Measurements from ENCODE around the gene CHRND. TPM values are rescaled to one million over a fixed set of nuclear protein-coding genes. Genes with fewer than 3 reads are reported as not detected.

The CHRND gene
- total and polyA plus RNA-seq, 3 donors from 2014 or later = 0.16 to 0.63 (median 0.56) TPM

DNA sequence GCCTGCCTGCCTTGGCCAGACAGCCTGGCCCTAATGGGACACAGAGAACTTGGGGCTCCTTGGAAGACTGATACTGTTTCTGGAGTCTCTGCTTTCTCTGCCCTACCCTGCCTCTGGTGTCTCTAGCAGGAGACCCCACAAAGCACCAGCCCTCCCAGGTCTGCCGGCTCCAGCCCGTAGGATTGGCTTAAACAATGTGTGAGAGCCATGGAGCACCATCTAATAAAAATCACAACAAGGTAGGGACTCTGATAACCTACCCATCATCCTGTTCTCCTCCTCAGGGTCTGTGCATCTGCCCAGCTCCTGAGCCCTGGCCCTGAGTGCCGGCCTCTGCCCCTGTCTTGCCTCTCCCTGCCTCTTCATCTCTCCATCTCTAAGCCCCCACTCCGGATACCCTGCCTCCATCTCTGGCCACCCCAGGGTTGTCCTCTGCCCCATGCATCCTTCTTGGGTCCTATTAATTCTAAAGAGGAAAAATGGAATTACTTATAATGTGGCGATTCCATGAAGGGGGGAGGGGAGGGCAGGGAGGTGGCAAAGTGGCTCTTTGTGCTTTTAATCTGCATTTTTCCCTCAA lies 37.1 kb upstream of the CHRND start:
- H3K9me3 ChIP-seq = no peaks in the 10 kb centered on the region
- H3K27ac ChIP-seq = no peak overlapping the region
- H3K27me3 ChIP-seq = no peaks in the 10 kb centered on the region
- intact Hi-C loops (cut with DNase I; ENCODE audit: low total_unique reads) = no loop called here
- 94% methylated on average over 5 of the region's 5 CpGs for WGBS, 2 donors
- peaks cover 4% of the 10 kb centered on the region for H3K4me1 ChIP-seq
- no peaks in the 10 kb centered on the region for H3K36me3 ChIP-seq (ENCODE audit: low read depth, missing control alignments)
- no peak overlapping the region for H3K4me3 ChIP-seq
- no peak for DNase-seq
- TF ChIP-seq POLR2A (IDR thresholded peaks at IDR 0.05) = no peak
- TF ChIP-seq, protein P1, sequence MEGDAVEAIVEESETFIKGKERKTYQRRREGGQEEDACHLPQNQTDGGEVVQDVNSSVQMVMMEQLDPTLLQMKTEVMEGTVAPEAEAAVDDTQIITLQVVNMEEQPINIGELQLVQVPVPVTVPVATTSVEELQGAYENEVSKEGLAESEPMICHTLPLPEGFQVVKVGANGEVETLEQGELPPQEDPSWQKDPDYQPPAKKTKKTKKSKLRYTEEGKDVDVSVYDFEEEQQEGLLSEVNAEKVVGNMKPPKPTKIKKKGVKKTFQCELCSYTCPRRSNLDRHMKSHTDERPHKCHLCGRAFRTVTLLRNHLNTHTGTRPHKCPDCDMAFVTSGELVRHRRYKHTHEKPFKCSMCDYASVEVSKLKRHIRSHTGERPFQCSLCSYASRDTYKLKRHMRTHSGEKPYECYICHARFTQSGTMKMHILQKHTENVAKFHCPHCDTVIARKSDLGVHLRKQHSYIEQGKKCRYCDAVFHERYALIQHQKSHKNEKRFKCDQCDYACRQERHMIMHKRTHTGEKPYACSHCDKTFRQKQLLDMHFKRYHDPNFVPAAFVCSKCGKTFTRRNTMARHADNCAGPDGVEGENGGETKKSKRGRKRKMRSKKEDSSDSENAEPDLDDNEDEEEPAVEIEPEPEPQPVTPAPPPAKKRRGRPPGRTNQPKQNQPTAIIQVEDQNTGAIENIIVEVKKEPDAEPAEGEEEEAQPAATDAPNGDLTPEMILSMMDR (IDR thresholded peaks at IDR 0.05) = no peak

DNA sequence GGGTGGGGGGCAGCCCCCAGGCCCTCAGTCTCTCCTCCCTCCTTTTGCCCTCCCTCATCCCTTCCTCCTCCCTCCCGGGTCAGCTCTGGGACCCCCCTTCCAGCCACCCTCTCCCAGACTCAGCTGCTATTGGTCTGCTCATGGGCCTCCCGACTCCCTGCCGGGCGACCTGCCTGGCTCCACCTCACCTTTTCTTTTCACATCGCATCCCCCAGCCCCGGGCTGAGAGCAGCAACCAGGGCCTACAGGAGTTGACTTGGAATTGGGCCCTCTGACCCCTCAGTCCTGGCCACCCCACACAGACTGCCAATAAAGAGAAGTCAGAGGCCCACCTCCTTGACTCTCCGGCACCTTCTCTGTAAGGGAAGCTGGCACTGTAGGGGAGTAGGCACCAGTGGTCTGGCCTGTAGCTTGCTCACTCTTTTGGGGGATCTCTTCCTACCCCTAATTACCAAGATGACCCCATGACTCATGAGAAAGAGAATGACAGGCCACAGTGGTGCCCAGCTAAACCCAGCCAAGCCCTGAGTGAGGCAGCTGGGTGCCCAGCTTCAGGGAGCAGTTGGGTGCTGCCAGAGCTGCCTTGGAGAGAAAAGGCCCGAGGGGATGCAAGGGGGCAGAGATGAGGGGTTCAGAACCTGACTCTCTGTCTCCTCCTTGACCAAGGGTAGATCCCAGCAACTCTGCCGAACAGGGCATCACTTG lies 36.3 kb upstream of the CHRND start:
- DNase-seq = no peak
- intact Hi-C loops (cut with DNase I; ENCODE audit: low total_unique reads) = no loop called here
- Histone ChIP-seq H3K36me3 (ENCODE audit: low read depth, missing control alignments) (no peaks in the 10 kb centered on the region), H3K27ac (no peak overlapping the region), H3K9me3 (no peaks in the 10 kb centered on the region), H3K27me3 (no peaks in the 10 kb centered on the region), H3K4me1 (peaks cover 4% of the 10 kb centered on the region), H3K4me3 (no peak overlapping the region)
- TF ChIP-seq, protein P1 (IDR thresholded peaks at IDR 0.05) = no peak
- no peak for TF ChIP-seq POLR2A (IDR thresholded peaks at IDR 0.05)
- WGBS, 2 donors = 81 to 85% methylated on average over 8 to 9 of the region's 9 CpGs

GRCh38 chr2:232490221-232491138 lies 35.5 kb upstream of the CHRND start:
- intact Hi-C loops (cut with DNase I; ENCODE audit: low total_unique reads) = no loop called here
- 88 to 92% methylated on average over 14 to 30 of the region's 30 CpGs for WGBS, 2 donors
- Histone ChIP-seq H3K27me3 (no peaks in the 10 kb centered on the region), H3K9me3 (no peaks in the 10 kb centered on the region), H3K36me3 (ENCODE audit: low read depth, missing control alignments) (no peaks in the 10 kb centered on the region), H3K4me1 (peaks cover 4% of the 10 kb centered on the region), H3K4me3 (no peak overlapping the region), H3K27ac (no peak overlapping the region)
- TF ChIP-seq POLR2A (IDR thresholded peaks at IDR 0.05) = no peak
- TF ChIP-seq, protein P1 (IDR thresholded peaks at IDR 0.05) = no peak
- DNase-seq = no peak

- peaks cover 4% of the 10 kb centered on the region for H3K4me1 ChIP-seq
- H3K9me3 ChIP-seq = no peaks in the 10 kb centered on the region
- no peak overlapping the region for H3K27ac ChIP-seq
- H3K4me3 ChIP-seq = no peak overlapping the region
- no peaks in the 10 kb centered on the region for H3K36me3 ChIP-seq (ENCODE audit: low read depth, missing control alignments)
- intact Hi-C loops (cut with DNase I; ENCODE audit: low total_unique reads) = no loop called here
- no peaks in the 10 kb centered on the region for H3K27me3 ChIP-seq
- TF ChIP-seq, protein P1 (IDR thresholded peaks at IDR 0.05) = no peak
- TF ChIP-seq POLR2A (IDR thresholded peaks at IDR 0.05) = no peak
- 96% methylated on average over 12 of the region's 12 CpGs for WGBS, 2 donors
- no peak for DNase-seq
Observed at GRCh38 chr2:232491139-232491780, 34.7 kb upstream of the CHRND start.

Measured in testis (tissue), 3 donors.